GM19467 (cell line): ENCODE measurements around the gene RPL35A.

ENCODE experiments used
- ATAC-seq: cut with Tn5 transposase; IDR thresholded peaks from one replicate; pipeline ENCODE4 v1.9.1; 2021; ENCODE audit warnings: mild to moderate bottlenecking, moderate library complexity; ENCODE audit not compliant: unreplicated experiment

Gene RPL35A

GRCh38 chr3:197996855-197997254, 46.9 kb downstream of the RPL35A start:
- no peak for ATAC-seq

- ATAC-seq, result no peak
Observed at GRCh38 chr3:197997936-197998335, 47.9 kb downstream of the RPL35A start.
